ENCODE data around the gene CCDC92.
A peak's percentile ranks its signal among the peaks of the same experiment; 100 is the strongest.
"Not testable (repeated sequence)": the region's sequence is repeated elsewhere in the genome, so short reads cannot be mapped to it uniquely, and the experiment has no call there.

Gene CCDC92

GRCh38 chr12:123948796-123949769, 23.5 kb downstream of the CCDC92 start:
- no peak for DNase-seq

GRCh38 chr12:123948401-123948795, 24.2 kb downstream of the CCDC92 start:
- no peak for DNase-seq

- not testable (repeated sequence) for DNase-seq
Observed at GRCh38 chr12:123947531-123947930, 25.1 kb downstream of the CCDC92 start.

- not testable (repeated sequence) for DNase-seq
Observed at GRCh38 chr12:123946516-123947505, 25.8 kb downstream of the CCDC92 start.

DNA sequence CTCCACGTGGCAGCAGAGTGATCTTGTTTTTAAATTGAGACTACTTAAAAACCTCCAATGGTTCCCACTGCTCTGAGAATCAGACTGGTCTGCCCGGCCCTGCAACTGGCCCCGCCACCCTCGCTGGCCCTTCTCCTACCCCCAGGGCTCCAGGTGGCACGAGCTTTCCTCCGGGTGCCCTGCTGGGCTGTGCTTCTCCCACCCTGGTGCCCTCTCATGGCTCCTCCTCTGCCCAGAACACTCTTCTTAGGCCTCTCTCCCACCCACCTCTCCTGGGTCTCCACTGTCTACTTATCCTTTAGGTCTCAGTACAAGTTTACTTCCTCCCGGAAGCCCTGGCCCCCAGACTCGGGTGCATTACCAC, 26.5 kb downstream of the CCDC92 start:
- DNase-seq: no peak

DNA sequence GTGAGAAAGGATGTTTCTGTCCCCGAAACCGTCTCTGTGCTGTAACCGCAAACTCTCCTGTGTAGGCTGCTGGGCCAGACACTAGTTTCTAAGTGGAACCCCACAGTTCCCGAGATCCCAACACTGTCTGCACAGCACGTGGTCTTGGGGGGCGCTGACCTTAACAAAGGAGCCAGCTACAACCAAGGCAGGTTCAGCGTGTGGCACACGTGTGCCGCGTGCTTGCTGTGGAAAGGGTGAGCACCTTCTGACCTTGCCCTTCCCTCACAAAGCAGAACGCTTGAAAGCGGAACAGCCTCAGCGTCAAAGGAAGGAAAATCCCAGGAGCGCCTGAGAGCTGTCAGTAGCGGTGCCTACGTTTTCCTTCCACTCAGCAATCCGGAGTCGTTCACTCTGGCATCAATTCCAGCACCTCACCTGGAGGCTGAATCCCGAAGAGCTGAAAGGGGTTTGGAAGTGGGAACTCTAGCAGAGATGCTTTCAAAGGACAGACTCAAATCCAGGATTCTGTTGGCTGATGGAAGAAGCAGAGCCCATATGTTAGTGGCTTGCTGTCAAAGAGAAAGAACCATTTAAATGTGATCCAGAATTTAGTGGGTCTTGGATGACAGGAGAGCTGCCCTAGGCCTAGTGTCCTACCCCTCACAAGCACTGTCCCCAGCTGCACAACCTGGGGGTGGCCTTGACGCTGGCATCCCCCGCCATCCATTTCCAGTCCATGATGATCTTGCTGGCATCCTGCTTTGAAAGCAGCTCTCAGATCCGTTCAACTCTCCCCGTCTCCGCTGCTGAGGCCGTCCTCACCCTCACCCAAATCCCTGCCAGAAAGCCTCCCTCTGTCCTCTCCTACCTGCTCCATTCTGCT, 27.1 kb downstream of the CCDC92 start:
- DNase-seq: no peak

DNA sequence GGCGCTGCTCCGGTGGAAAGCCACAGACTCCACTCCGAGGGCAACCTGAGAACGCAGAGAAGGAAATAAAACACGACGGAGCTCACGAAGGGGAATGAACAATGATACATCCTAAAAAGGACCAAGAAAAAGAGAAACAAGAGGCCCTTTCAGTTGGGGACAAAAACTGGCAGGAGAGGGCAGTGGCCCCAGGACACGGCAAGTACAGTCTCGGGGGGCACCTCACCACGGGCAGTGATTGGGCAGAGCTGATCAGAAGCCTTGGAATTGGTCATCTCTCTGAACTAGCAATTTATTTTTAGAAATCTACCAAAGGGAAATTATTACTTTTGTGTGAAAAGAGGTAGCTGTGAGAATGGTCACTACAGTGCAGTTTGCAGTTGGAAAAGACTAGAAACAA, 27.9 kb downstream of the CCDC92 start:
- no peak for DNase-seq

GRCh38 chr12:123943816-123944215, 28.8 kb downstream of the CCDC92 start:
- no peak for DNase-seq

DNA sequence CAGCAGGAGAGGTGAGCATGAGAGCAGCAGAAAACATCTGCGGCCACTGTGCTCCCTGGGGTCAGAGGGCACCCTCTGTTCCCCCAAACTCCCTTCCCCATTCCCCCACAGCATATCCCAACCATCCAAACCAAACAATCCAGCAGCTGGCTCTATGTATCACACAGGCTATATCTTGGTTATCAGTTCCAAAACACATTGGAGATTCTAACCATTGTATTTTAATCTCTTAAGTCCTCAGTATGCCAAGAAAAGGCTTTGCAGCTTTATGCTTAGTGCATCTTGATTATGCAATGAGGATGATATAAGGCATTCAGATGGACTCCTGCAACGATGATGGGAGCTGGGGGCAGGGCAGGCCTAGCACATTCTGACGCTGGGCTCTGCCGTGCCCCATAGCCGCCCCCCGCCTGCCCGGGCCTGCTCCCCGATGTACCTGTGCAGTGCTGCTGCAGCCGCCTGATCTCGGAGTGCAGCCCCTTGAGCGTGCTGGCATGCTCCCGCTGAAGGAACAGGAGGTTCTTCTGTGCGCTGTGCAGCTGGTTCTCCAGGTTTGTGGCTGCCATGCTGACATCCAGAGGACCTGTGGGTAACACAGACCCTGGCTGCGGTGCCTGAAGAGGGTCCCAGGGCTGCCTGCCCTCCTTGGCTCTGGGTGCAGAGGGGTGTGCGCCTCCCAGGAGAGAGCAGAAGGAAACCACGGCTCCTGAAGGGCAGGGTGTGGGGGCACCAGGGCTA, 29.6 kb downstream of the CCDC92 start:
- no peak for DNase-seq

GRCh38 chr12:123942238-123942653, 30.4 kb downstream of the CCDC92 start:
- no peak for DNase-seq

- DNase-seq: no peak
Observed at GRCh38 chr12:123941624-123942237, 30.9 kb downstream of the CCDC92 start.

DNA sequence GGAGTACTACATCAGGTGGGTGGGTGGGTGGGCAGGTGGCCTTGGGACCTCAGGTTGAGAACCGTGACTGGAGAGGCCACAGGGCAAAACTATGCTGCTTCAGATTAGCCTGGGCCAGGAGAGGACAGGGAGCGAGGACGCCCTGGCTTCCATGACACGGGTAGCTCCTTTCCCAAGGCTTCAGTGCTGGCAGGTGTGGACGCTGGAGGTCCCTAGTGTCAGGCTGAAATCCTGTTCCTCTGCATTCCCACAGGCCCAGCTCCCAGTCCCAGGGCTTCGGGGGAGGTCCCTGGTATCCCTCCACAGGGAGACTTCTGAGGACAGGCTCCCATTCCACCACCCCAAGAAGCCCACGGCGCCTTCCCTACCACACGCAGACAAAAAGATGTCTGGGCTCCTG, 31.6 kb downstream of the CCDC92 start:
- DNase-seq: no peak

- no peak for DNase-seq
Observed at GRCh38 chr12:123940627-123940966, 32.0 kb downstream of the CCDC92 start.

DNA sequence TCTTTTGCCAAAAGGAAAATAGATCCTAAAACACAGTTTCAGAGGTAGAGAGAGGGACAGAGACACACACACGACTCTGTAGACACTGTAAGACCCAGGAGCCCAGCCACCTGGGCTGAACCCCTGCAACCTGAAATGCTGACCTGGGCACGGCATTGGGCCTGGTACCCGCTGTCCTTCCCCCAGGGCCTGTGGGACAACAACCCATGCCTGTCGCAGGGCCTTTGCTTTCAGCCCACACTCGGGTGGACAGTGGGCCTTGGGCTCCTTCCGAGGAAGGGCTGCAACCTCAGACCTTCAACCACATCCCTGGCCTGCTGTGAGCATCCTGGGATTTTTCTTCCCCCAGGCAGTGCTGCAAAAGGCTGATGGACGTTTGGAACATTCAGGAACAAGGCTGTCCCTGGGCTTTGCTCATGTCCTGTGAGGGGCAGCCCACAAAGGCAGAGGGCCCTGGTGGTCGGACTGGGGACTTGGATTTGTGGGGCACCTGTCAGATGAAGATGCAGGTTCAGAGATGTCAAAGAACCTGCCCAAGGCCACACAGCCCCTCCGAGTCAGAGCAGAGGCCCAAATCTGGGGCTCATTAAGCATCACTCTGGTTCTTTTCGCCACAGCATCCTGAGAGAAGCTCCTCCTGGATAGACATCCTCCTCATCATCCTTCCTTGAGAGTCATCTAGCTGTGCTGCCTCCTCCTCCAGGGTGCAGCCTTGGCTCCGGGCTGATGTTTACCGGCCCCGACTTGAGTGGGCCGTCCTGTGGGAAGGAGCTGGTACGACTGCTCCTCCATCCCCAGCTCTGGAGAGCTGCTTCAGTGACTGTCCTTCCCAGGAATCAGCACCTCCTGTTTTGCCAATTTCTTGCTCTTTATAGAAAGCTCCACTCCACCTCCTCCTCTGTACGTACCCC, 32.7 kb downstream of the CCDC92 start:
- no peak for DNase-seq

DNA sequence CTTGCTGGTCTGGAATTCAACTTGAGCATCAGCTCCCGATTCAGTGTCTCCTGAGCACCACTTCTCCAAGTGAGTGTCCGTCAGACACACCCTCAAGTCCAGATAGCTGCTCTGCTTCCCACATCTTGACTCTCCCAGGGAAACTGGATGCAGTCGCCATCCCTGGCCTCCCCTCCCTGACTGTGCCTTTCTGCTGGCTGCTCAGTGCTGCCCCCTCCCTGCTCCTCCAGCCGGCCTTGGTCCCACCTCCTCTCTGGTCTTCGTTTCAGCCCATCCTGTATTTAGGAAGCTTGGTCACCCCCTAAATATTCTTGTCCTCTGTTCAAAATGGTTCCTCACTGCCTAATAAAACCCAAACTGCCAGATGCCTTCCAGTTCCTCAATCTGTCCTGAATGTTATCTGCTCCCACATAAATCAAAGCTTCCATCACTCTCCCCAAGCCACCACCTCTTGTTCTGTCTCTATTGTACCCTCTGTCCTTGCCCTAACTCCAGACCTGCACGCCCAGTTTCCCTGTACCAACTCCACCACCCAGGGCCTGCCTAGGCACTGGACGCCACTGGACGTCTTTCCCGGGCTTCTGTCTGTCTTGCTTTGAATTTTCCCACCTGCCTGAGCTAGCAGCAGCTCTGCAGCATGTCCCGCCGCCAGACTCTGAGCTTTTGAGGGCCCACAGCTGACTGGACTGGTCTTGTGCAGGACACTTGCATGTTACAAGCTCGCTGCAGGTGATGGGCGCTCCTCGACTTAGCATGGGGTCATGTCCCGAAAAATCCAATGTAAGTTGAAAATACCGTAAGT, 33.8 kb downstream of the CCDC92 start:
- DNase-seq: peak; percentile 19

GRCh38 chr12:123937707-123938591, 34.7 kb downstream of the CCDC92 start:
- peak; percentile 29 for DNase-seq

DNA sequence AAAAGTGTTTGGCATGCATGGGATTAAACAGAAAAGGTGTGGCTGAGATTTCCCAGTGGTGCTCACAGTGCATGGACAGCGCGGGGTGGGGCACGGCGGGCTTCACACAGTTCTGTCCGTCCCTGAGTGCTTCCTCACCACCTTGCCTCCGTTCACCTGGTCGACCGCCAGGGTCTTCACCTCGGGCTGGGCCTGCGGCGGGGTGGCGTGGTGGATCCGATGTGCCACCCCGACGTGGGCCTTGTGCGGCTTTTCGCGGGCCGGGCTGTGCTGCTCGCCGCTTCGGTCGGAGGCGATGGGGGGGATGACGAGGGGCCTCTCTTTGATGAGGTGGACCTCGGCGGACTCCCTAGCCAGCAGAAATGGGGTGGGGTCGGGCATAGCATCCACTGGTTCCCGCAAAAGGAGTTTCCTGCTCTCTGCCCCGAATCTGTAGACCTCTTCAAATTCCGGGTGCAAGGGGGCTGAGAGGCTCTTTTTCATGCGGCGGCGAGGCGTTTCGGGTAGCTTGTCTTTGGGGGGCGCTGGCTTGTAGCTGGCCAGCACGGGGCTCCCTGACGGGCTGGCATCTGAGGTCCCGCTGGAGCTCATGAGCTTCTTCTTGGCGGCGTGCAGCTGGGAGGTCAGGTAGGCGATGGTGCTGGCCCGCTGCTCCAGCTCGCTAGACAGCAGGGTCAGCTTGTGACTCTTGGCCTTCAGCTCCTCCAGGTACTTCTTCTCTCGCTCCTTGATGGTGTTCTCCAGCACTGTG, 35.5 kb downstream of the CCDC92 start:
- DNase-seq: no peak

- no peak for DNase-seq
Observed at GRCh38 chr12:123936471-123936870, 36.2 kb downstream of the CCDC92 start.
